GM23248 (cell line): ENCODE measurements around the gene RPL21.

Experiments used
- EZH2 ChIP-seq: fragments of 200-600 bp; sonication (generic); IDR thresholded peaks from 2 replicates; pipeline ENCODE4 v1.6.1; 2018; ENCODE audit warnings: antibody characterized with exemption, mild to moderate bottlenecking; ENCODE audit not compliant: insufficient read depth, poor library complexity, severe bottlenecking
- EZH2phosphoT487 ChIP-seq: fragments of 200-600 bp; sonication (generic); IDR thresholded peaks from 2 replicates; pipeline ENCODE4 v1.6.1; 2018; ENCODE audit warnings: antibody characterized with exemption, moderate library complexity, mild to moderate bottlenecking, low read depth; ENCODE audit not compliant: insufficient read depth

DNA sequence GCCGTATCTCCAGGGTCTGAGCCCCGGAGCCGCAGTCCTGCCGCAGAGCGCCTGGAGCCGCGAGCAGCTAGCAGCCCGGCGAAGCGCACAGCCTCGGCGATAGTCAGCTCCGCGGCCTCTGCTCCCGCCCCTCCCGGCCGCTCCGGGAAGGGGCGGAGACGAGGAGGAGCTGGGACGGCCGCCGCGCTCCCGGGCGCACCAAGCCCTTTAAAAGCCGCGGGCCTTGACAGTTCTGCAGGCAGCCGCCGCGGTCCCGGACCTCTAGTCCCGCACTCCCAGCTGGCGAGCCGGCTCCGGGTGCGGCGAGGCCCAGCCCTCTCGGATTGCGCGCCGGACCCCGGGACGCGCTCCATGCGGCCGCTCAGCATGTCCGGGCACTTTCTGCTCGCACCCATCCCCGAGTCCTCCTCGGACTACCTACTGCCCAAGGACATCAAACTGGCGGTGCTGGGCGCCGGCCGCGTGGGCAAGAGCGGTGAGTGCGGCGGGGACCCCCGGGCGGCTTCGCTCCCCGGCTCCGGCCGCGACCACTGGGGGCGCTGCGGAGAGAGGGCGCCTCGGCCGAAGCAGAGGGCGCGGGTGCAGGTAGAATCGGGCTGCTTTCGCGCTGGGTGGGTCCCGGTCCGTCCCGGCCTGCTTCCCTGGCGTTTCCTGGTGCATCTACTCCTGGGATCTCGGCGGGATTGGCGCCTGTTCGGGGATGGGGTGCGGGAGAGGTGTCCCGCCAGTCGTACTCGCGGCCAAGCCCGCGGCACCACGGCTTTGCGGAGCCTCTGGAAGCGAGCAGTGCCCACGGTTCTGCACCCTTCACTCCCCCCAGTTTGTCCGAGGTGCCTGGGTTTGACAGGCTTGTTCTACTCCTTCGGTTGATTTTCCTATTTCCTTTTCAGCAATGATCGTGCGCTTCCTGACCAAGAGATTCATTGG lies 19.5 kb downstream of the RPL21 start, which contains the start of gene RASL11A:
- TF ChIP-seq EZH2 (no peak), EZH2phosphoT487 (no peak)
